H9 (cell line): ENCODE measurements around the gene PTGIR. TPM values are rescaled to one million over a fixed set of nuclear protein-coding genes. Genes with fewer than 3 reads are reported as not detected.

ENCODE experiments used
- DNase-seq: peaks from one replicate; pipeline ENCODE4 v3.0.0-alpha.2; 2017
- H2AFZ ChIP-seq: one replicate; pipeline ENCODE4 v1.6.1; 2013; ENCODE audit warnings: mild to moderate bottlenecking, low read length, control low read depth, moderate library complexity
- H2AK5ac ChIP-seq: 2 replicates; pipeline ENCODE4 v1.6.1; 2013; ENCODE audit warnings: low read length, control low read depth, mixed read lengths; ENCODE audit not compliant: insufficient read length
- H2BK120ac ChIP-seq: one replicate; pipeline ENCODE4 v1.6.1; 2013; ENCODE audit warnings: low read depth, mild to moderate bottlenecking, low read length, control low read depth, inconsistent platforms; ENCODE audit not compliant: poor library complexity, severe bottlenecking
- H2BK12ac ChIP-seq: 2 replicates; pipeline ENCODE4 v1.6.1; 2013; ENCODE audit warnings: low read length, control low read depth, mixed read lengths, low read depth; ENCODE audit not compliant: insufficient read length
- H2BK15ac ChIP-seq: 2 replicates; pipeline ENCODE4 v1.6.1; 2013; ENCODE audit warnings: low read depth, low read length, control low read depth
- H2BK20ac ChIP-seq: one replicate; pipeline ENCODE4 v1.6.1; 2013; ENCODE audit warnings: low read depth, mild to moderate bottlenecking, low read length, control low read depth, inconsistent platforms; ENCODE audit not compliant: poor library complexity, severe bottlenecking
- H2BK5ac ChIP-seq: 2 replicates; pipeline ENCODE4 v1.6.1; 2013; ENCODE audit warnings: low read length, control low read depth, mixed read lengths; ENCODE audit not compliant: insufficient read length
- H3K14ac ChIP-seq: 2 replicates; pipeline ENCODE4 v1.6.1; 2013; ENCODE audit warnings: low read length, control low read depth; ENCODE audit not compliant: insufficient read depth
- H3K18ac ChIP-seq: 2 replicates; pipeline ENCODE4 v1.6.1; 2013; ENCODE audit warnings: low read depth, mild to moderate bottlenecking, mixed read lengths, low read length, control low read depth; ENCODE audit not compliant: insufficient read length
- H3K23ac ChIP-seq: 2 replicates; pipeline ENCODE4 v1.6.1; 2013; ENCODE audit warnings: low read length, control low read depth, mixed read lengths, low read depth; ENCODE audit not compliant: insufficient read length
- H3K23me2 ChIP-seq: 2 replicates; pipeline ENCODE4 v1.6.1; 2013; ENCODE audit warnings: low read depth, mild to moderate bottlenecking, mixed read lengths, low read length, control low read depth; ENCODE audit not compliant: insufficient read length, poor library complexity, severe bottlenecking
- H3K27ac ChIP-seq: 2 replicates; pipeline ENCODE4 v1.5.1; 2013; ENCODE audit warnings: low read length, control low read depth, mixed read lengths, low read depth; ENCODE audit not compliant: insufficient read length
- H3K27me3 ChIP-seq: 2 replicates; pipeline ENCODE4 v1.6.1; 2013; ENCODE audit warnings: low read length, control low read depth, inconsistent platforms; ENCODE audit not compliant: insufficient read depth
- H3K4ac ChIP-seq: 2 replicates; pipeline ENCODE4 v1.6.1; 2013; ENCODE audit warnings: low read depth, mild to moderate bottlenecking, control low read depth, inconsistent platforms, low read length, moderate library complexity
- H3K4me1 ChIP-seq: 2 replicates; pipeline ENCODE4 v1.6.1; 2013; ENCODE audit warnings: low read length, control low read depth, inconsistent platforms; ENCODE audit not compliant: insufficient read depth
- H3K4me2 ChIP-seq: 2 replicates; pipeline ENCODE4 v1.6.1; 2013; ENCODE audit warnings: low read length, control low read depth, mixed read lengths; ENCODE audit not compliant: insufficient read length, insufficient read depth
- H3K56ac ChIP-seq: 2 replicates; pipeline ENCODE4 v1.6.1; 2013; ENCODE audit warnings: low read depth, mild to moderate bottlenecking, mixed read lengths, low read length, control low read depth; ENCODE audit not compliant: insufficient read length
- H3K79me1 ChIP-seq: 2 replicates; pipeline ENCODE4 v1.6.1; 2013; ENCODE audit warnings: low read depth, mild to moderate bottlenecking, moderate library complexity, low read length, control low read depth, inconsistent platforms; ENCODE audit not compliant: insufficient read depth, poor library complexity, severe bottlenecking
- H3K79me2 ChIP-seq: 2 replicates; pipeline ENCODE4 v1.6.1; 2013; ENCODE audit warnings: low read length, control low read depth, inconsistent platforms; ENCODE audit not compliant: insufficient read depth
- H3K9ac ChIP-seq: 2 replicates; pipeline ENCODE4 v1.6.1; 2013; ENCODE audit warnings: low read length, control low read depth, mixed read lengths; ENCODE audit not compliant: insufficient read length; ENCODE audit errors: extremely low read depth
- H3K9me3 ChIP-seq: one replicate; pipeline ENCODE4 v1.6.1; 2013; ENCODE audit warnings: low read depth, low read length, inconsistent platforms; ENCODE audit not compliant: control insufficient read depth
- H3T11ph ChIP-seq: one replicate; pipeline ENCODE4 v1.6.1; 2013; ENCODE audit warnings: mild to moderate bottlenecking, low read length, control low read depth, inconsistent platforms
- H4K20me1 ChIP-seq: one replicate; pipeline ENCODE4 v1.6.1; 2013; ENCODE audit not compliant: control insufficient read depth, insufficient read length, insufficient read depth
- H4K5ac ChIP-seq: 2 replicates; pipeline ENCODE4 v1.6.1; 2013; ENCODE audit warnings: low read depth, mild to moderate bottlenecking, mixed read lengths, low read length, control low read depth; ENCODE audit not compliant: insufficient read length
- H4K8ac ChIP-seq: replicated peaks from 2 replicates; pipeline ENCODE4 v1.6.1; 2013; ENCODE audit warnings: low read length, control low read depth, mixed read lengths, low read depth; ENCODE audit not compliant: insufficient read length
- H4K91ac ChIP-seq: 2 replicates; pipeline ENCODE4 v1.6.1; 2013; ENCODE audit warnings: low read depth, mild to moderate bottlenecking, moderate library complexity, mixed read lengths, low read length, control low read depth; ENCODE audit not compliant: insufficient read length
- H3K27ac Mint-ChIP-seq, 3 experiments: 2 replicates in 2 of 3; 3 replicates in 1 of 3; pipeline ENCODE4 v1.8.0; 2020 to 2021; ENCODE audit warnings: mixed read lengths in 3 of 3, mild to moderate bottlenecking in 1 of 3, moderate library complexity in 1 of 3
- H3K27me3 Mint-ChIP-seq: 2 replicates; pipeline ENCODE4 v1.8.0; 2021; ENCODE audit warnings: low read depth, mild to moderate bottlenecking, moderate library complexity, mixed read lengths
- H3K36me3 Mint-ChIP-seq, 3 experiments: 2 replicates in 2 of 3; 3 replicates in 1 of 3; pipeline ENCODE4 v1.8.0; 2020 to 2021; ENCODE audit warnings: low read depth in 3 of 3, mixed read lengths in 3 of 3; ENCODE audit not compliant: insufficient read depth in 1 of 3
- H3K4me1 Mint-ChIP-seq, 2 experiments: 2 replicates each; pipeline ENCODE4 v1.8.0; 2020; ENCODE audit warnings: mixed read lengths in 2 of 2
- H3K4me3 Mint-ChIP-seq, 2 experiments: 2 replicates in 1 of 2; 3 replicates in 1 of 2; pipeline ENCODE4 v1.8.0; 2020 to 2021; ENCODE audit warnings: mild to moderate bottlenecking in 2 of 2, mixed read lengths in 2 of 2, moderate library complexity in 1 of 2
- H3K9me3 Mint-ChIP-seq, 2 experiments: 2 replicates in 1 of 2; 3 replicates in 1 of 2; pipeline ENCODE4 v1.8.0; 2020; ENCODE audit warnings: mild to moderate bottlenecking in 2 of 2, mixed read lengths in 2 of 2, moderate library complexity in 1 of 2
- WGBS: extraction: QIAGEN DNeasy Blood & Tissue Kit; methylation state at CpG from one replicate; pipeline ENCODE4 v1.1.7; 2013; ENCODE audit warnings: missing lambda C conversion rate, low lambda C conversion rate, mixed read lengths; ENCODE audit not compliant: insufficient read length; ENCODE audit errors: extremely low coverage; 5-methylcytosine and 5-hydroxymethylcytosine counted together
- total RNA-seq: library from RNA; stranded (reverse); gene quantifications from 2 replicates; pipeline ENCODE4 v1.2.1, GENCODE V29; 2021
- TF ChIP-seq, protein P1 (sequence below): fragments of 200-600 bp; sonication (generic); conservative IDR thresholded peaks from 3 replicates; pipeline ENCODE4 v1.8.0; 2021; ENCODE audit warnings: antibody characterized with exemption, mild to moderate bottlenecking

The PTGIR gene
- total RNA-seq, 1 experiment from 2014 or later = not detected

DNA sequence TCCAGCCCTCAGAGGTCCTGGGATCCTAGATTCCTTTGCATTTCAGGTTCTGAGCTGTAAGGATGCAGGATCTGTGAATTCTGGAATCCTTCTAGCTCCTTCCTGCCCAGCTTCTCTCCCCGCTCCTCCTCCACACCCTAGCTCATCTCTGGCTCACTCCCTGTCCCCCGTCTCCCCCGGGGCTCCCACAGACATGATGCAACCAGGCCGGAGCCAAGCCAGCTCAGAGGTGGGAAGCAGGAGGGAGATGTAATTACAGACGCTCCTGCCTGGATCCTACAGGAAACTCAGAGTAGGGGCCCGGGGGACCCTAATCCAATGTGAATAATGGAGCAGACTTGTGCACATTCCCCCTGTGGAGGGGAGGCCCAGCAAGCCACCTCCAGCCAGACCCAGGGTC, 6.6 kb upstream of the PTGIR start:
- H3K23ac ChIP-seq = no peak overlapping the region
- no peak overlapping the region for H2BK20ac ChIP-seq
- H3K18ac ChIP-seq = no peak overlapping the region
- H4K5ac ChIP-seq = no peak overlapping the region
- no peak overlapping the region for H2AK5ac ChIP-seq
- no peak overlapping the region for H2AFZ ChIP-seq
- peak overlapping the region; percentile 20; the same call in 1 of the 2 replicates for H2BK15ac ChIP-seq
- no peak overlapping the region for H3K56ac ChIP-seq
- Mint-ChIP-seq H3K36me3 (no peaks in the 10 kb centered on the region), H3K4me1 (peaks cover 22 to 30% of the 10 kb centered on the region in 2 experiments), H3K27me3 (peaks cover 41% of the 10 kb centered on the region), H3K9me3 (no peaks in the 10 kb centered on the region; a peak in 1 of 5 replicates), H3K4me3 (no peak overlapping the region), H3K27ac (no peak overlapping the region)
- H3K4me1 ChIP-seq = peaks cover 7% of the 10 kb centered on the region; the same call in 1 of the 2 replicates
- H3K27ac ChIP-seq = no peak overlapping the region
- peaks cover 9% of the 10 kb centered on the region for H3K23me2 ChIP-seq
- no peak for DNase-seq
- no CpG with 5 or more reads among the region's 6 CpGs for WGBS
- TF ChIP-seq, protein P1, sequence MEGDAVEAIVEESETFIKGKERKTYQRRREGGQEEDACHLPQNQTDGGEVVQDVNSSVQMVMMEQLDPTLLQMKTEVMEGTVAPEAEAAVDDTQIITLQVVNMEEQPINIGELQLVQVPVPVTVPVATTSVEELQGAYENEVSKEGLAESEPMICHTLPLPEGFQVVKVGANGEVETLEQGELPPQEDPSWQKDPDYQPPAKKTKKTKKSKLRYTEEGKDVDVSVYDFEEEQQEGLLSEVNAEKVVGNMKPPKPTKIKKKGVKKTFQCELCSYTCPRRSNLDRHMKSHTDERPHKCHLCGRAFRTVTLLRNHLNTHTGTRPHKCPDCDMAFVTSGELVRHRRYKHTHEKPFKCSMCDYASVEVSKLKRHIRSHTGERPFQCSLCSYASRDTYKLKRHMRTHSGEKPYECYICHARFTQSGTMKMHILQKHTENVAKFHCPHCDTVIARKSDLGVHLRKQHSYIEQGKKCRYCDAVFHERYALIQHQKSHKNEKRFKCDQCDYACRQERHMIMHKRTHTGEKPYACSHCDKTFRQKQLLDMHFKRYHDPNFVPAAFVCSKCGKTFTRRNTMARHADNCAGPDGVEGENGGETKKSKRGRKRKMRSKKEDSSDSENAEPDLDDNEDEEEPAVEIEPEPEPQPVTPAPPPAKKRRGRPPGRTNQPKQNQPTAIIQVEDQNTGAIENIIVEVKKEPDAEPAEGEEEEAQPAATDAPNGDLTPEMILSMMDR = no peak
- H3K27me3 ChIP-seq = peaks cover 18% of the 10 kb centered on the region
- no peak overlapping the region for H2BK5ac ChIP-seq
- no peak overlapping the region for H3K4ac ChIP-seq
- no peaks in the 10 kb centered on the region for H4K20me1 ChIP-seq
- no peaks in the 10 kb centered on the region for H3K79me1 ChIP-seq
- no peak overlapping the region for H4K91ac ChIP-seq
- no peak overlapping the region for H3K14ac ChIP-seq
- H3K79me2 ChIP-seq = no peaks in the 10 kb centered on the region
- H3T11ph ChIP-seq = no peak overlapping the region
- H3K9me3 ChIP-seq = no peaks in the 10 kb centered on the region
- no peak overlapping the region for H3K9ac ChIP-seq
- no peak overlapping the region for H2BK120ac ChIP-seq
- H4K8ac ChIP-seq = no peak overlapping the region
- H2BK12ac ChIP-seq = peak overlapping the region; percentile 26
- H3K4me2 ChIP-seq = no peak overlapping the region
